Neural cell (in vitro differentiated cells): ENCODE results near the gene RANBP3. TPM values are rescaled to one million over a fixed set of nuclear protein-coding genes. Genes with fewer than 3 reads are reported as not detected.

Experiments
- H2AFZ ChIP-seq: fragments of 200-600, 300-800 bp; sonication (generic), shearing (Covaris generic); 2 replicates; pipeline ENCODE4 v1.6.0; 2014; ENCODE audit warnings: low read depth, mild to moderate bottlenecking, antibody characterized with exemption, low read length, moderate library complexity
- H3F3A ChIP-seq: fragments of 200-600 bp; shearing (Covaris generic); 2 replicates; pipeline ENCODE4 v1.6.1; 2016; ENCODE audit warnings: mild to moderate bottlenecking, moderate library complexity, mixed read lengths, antibody characterized with exemption, low read length; ENCODE audit not compliant: insufficient read depth, poor library complexity, severe bottlenecking
- H3K27ac ChIP-seq: fragments of 200-600, 300-800 bp; sonication (generic), shearing (Covaris generic); 2 replicates; pipeline ENCODE4 v1.5.1; 2014; ENCODE audit warnings: mild to moderate bottlenecking, low read length, moderate library complexity
- H3K27me3 ChIP-seq: fragments of 300-800, 200-600 bp; sonication (generic), shearing (Covaris generic); 2 replicates; pipeline ENCODE4 v1.6.0; 2014; ENCODE audit warnings: mild to moderate bottlenecking, low read depth, low read length, moderate library complexity; ENCODE audit not compliant: insufficient read depth
- H3K36me3 ChIP-seq: fragments of 300-800, 200-600 bp; sonication (generic), shearing (Covaris generic); 2 replicates; pipeline ENCODE4 v1.5.1; 2014; ENCODE audit warnings: mild to moderate bottlenecking, antibody characterized with exemption, low read length, moderate library complexity; ENCODE audit not compliant: insufficient read depth
- H3K4me2 ChIP-seq: fragments of 300-800, 200-600 bp; sonication (generic), shearing (Covaris generic); 2 replicates; pipeline ENCODE4 v1.6.0; 2014; ENCODE audit warnings: mild to moderate bottlenecking, low read length
- H3K4me3 ChIP-seq: fragments of 300-800, 200-600 bp; sonication (generic), shearing (Covaris generic); 2 replicates; pipeline ENCODE4 v1.5.1; 2014; ENCODE audit warnings: mild to moderate bottlenecking, low read length, moderate library complexity
- H3K79me2 ChIP-seq: fragments of 200-600 bp; shearing (Covaris generic); replicated peaks from 2 replicates; pipeline ENCODE4 v1.6.0; 2014; ENCODE audit warnings: mild to moderate bottlenecking, low read length, moderate library complexity; ENCODE audit not compliant: insufficient read depth
- H3K9ac ChIP-seq: fragments of 300-800, 200-600 bp; sonication (generic), shearing (Covaris generic); 2 replicates; pipeline ENCODE4 v1.6.1; 2016; ENCODE audit warnings: mild to moderate bottlenecking, low read length, mixed read lengths
- H3K9me2 ChIP-seq: fragments of 200-600 bp; shearing (Covaris generic); 2 replicates; pipeline ENCODE4 v1.6.1; 2016; ENCODE audit warnings: mild to moderate bottlenecking, low read length, mixed read lengths; ENCODE audit not compliant: insufficient read depth
- H3K9me3 ChIP-seq: fragments of 200-600, 300-800 bp; sonication (generic), shearing (Covaris generic); 2 replicates; pipeline ENCODE4 v1.6.1; 2016; ENCODE audit warnings: mild to moderate bottlenecking, mixed run types, low read length, moderate library complexity, mixed read lengths
- H4K20me1 ChIP-seq: fragments of 200-600 bp; shearing (Covaris generic); 2 replicates; pipeline ENCODE4 v1.6.1; 2016; ENCODE audit warnings: mild to moderate bottlenecking, mixed run types; ENCODE audit not compliant: insufficient read depth
- EP300 ChIP-seq: fragments of 450-650 bp; conservative IDR thresholded peaks from 2 replicates; pipeline ENCODE4 v1.6.1; 2014; ENCODE audit warnings: antibody characterized with exemption, mild to moderate bottlenecking, moderate library complexity; ENCODE audit not compliant: poor library complexity, severe bottlenecking
- EZH2 ChIP-seq: fragments of 200-600, 300-800 bp; shearing (Covaris generic), sonication (generic); IDR thresholded peaks from 2 replicates; pipeline ENCODE4 v1.6.1; 2014; ENCODE audit warnings: antibody characterized with exemption, low read length, borderline replicate concordance, mild to moderate bottlenecking; ENCODE audit not compliant: insufficient read depth, poor library complexity, severe bottlenecking
- MXI1 ChIP-seq: fragments of 450-650 bp; conservative IDR thresholded peaks from 2 replicates; pipeline ENCODE4 v1.6.1; 2014; ENCODE audit warnings: antibody characterized with exemption, mild to moderate bottlenecking; ENCODE audit not compliant: poor library complexity, severe bottlenecking
- POLR2AphosphoS5 ChIP-seq: IDR thresholded peaks from 2 replicates; pipeline ENCODE4 v1.6.1; 2012
- RAD21 ChIP-seq: fragments of 450-650 bp; conservative IDR thresholded peaks from 2 replicates; pipeline ENCODE4 v1.6.1; 2014; ENCODE audit warnings: antibody characterized with exemption, mild to moderate bottlenecking, moderate library complexity
- REST ChIP-seq: IDR thresholded peaks from 2 replicates; pipeline ENCODE4 v1.6.1; 2012; ENCODE audit warnings: borderline replicate concordance
- SMC3 ChIP-seq: fragments of 450-650 bp; conservative IDR thresholded peaks from 2 replicates; pipeline ENCODE4 v1.6.1; 2014; ENCODE audit warnings: antibody characterized with exemption, mild to moderate bottlenecking, moderate library complexity; ENCODE audit not compliant: poor library complexity
- TAF1 ChIP-seq: IDR thresholded peaks from 2 replicates; pipeline ENCODE4 v1.6.1; 2012; ENCODE audit warnings: low read depth
- polyA plus RNA-seq: library from polyadenylated mRNA; depleted of rRNA; stranded (reverse); fragments of >200 nt; gene quantifications from 2 replicates; pipeline ENCODE4 v1.2.3, GENCODE V29; 2014
- TF ChIP-seq, protein P1 (sequence below): fragments of 450-650 bp; IDR thresholded peaks from 2 replicates; pipeline ENCODE4 v1.5.1; 2014; ENCODE audit warnings: antibody characterized with exemption, mild to moderate bottlenecking, moderate library complexity; ENCODE audit not compliant: poor library complexity, severe bottlenecking

The RANBP3 gene
- polyA plus RNA-seq, 1 donor from 2014 or later = 67.6 TPM

DNA sequence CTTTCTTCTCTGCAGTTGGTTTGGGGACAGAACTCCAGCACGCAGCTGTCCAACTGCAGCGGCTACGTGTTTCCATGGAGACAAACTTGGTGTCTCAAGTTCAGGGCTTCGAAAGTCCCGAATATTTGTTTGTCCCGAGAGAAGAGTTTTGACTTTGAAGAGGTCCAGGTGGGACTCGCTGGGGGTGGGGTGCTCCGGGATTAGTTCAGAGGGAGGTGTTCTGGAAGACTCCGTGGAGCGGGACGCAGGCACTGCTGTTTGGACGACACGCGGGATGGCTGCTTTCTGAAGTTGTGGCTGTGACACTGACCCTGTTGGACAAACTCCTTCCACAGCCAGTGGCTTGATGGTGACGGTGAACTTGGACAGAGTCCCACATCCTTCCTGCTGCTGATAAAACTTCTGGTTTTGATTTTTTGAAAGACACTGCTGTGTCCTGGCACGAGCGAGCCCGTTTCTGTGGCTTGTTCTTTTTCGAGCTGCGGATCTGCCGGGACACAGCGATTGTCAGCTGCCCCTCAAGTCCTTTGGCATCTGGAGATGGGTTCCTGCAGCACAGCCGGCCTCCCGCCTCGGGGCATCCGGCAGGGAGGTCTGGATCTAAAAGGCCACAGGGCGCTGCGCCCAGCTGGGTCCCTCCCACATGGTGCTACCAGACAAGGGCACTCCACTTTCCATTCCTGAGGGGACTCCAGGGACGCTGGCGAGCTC is 15.9 kb upstream of the RANBP3 start:
- no peak for TF ChIP-seq TAF1
- TF ChIP-seq EP300 = no peak
- TF ChIP-seq EZH2 = no peak
- TF ChIP-seq RAD21 = no peak
- TF ChIP-seq MXI1 = no peak
- TF ChIP-seq, protein P1, sequence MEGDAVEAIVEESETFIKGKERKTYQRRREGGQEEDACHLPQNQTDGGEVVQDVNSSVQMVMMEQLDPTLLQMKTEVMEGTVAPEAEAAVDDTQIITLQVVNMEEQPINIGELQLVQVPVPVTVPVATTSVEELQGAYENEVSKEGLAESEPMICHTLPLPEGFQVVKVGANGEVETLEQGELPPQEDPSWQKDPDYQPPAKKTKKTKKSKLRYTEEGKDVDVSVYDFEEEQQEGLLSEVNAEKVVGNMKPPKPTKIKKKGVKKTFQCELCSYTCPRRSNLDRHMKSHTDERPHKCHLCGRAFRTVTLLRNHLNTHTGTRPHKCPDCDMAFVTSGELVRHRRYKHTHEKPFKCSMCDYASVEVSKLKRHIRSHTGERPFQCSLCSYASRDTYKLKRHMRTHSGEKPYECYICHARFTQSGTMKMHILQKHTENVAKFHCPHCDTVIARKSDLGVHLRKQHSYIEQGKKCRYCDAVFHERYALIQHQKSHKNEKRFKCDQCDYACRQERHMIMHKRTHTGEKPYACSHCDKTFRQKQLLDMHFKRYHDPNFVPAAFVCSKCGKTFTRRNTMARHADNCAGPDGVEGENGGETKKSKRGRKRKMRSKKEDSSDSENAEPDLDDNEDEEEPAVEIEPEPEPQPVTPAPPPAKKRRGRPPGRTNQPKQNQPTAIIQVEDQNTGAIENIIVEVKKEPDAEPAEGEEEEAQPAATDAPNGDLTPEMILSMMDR = no peak
- TF ChIP-seq SMC3 = no peak
- H2AFZ ChIP-seq = no peak overlapping the region
- no peaks in the 10 kb centered on the region for H3K36me3 ChIP-seq
- H3K79me2 ChIP-seq = no peaks in the 10 kb centered on the region
- no peaks in the 10 kb centered on the region for H3K9me2 ChIP-seq
- H3K9ac ChIP-seq = no peak overlapping the region
- H3K9me3 ChIP-seq = no peaks in the 10 kb centered on the region
- no peak overlapping the region for H3K4me2 ChIP-seq
- no peak overlapping the region for H3K4me3 ChIP-seq
- no peaks in the 10 kb centered on the region for H3F3A ChIP-seq
- no peaks in the 10 kb centered on the region for H4K20me1 ChIP-seq
- no peak overlapping the region for H3K27ac ChIP-seq
- H3K27me3 ChIP-seq = no peaks in the 10 kb centered on the region

DNA sequence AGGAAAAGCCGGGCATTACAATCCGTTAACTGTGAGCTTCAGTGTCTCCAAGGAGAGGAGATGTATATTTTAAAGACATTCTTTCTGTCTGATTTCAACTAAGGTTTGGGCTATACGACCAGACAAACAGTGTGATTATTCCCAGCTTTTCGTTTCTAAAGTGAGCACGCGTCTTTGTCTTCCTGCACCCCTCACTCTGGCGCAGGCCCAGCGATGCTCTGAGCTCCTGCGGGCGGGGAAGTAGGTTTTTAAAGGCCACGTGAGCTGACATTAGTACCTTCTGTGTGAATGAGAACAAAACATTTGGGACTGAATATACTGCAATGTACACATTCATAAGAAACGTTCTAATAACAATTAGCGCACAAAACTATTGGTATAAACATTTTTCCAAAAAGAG is 15.3 kb upstream of the RANBP3 start:
- no peaks in the 10 kb centered on the region for H4K20me1 ChIP-seq
- no peaks in the 10 kb centered on the region for H3K9me2 ChIP-seq
- H3K27ac ChIP-seq = no peak overlapping the region
- no peaks in the 10 kb centered on the region for H3K27me3 ChIP-seq
- H2AFZ ChIP-seq = no peak overlapping the region
- H3K4me3 ChIP-seq = no peak overlapping the region
- no peaks in the 10 kb centered on the region for H3K79me2 ChIP-seq
- H3K36me3 ChIP-seq = no peaks in the 10 kb centered on the region
- no peak overlapping the region for H3K9ac ChIP-seq
- no peak overlapping the region for H3K4me2 ChIP-seq
- TF ChIP-seq EZH2 (no peak), EP300 (no peak), TAF1 (no peak), REST (no peak), RAD21 (no peak), MXI1 (no peak), POLR2AphosphoS5 (no peak)
- TF ChIP-seq, protein P1 = no peak
- H3F3A ChIP-seq = no peaks in the 10 kb centered on the region
- H3K9me3 ChIP-seq = no peaks in the 10 kb centered on the region
